HepG2 (cell line): ENCODE measurements around the gene ZNF607. TPM values are rescaled to one million over a fixed set of nuclear protein-coding genes. Genes with fewer than 3 reads are reported as not detected.

Source experiments
- TARDBP ChIP-seq: sonication (generic); formaldehyde crosslinking; IDR thresholded peaks from 2 replicates; pipeline ENCODE4 v1.8.0; 2022; ENCODE audit warnings: mild to moderate bottlenecking, missing genetic modification reagents
- ZNF343 ChIP-seq: sonication (generic); formaldehyde crosslinking; IDR thresholded peaks from 2 replicates; pipeline ENCODE4 v1.4.0; 2020; ENCODE audit warnings: mild to moderate bottlenecking, missing genetic modification reagents
- ZNF496 ChIP-seq: sonication (generic); formaldehyde crosslinking; IDR thresholded peaks from 2 replicates; pipeline ENCODE4 v1.8.1; 2023; ENCODE audit warnings: mild to moderate bottlenecking, moderate library complexity, missing genetic modification reagents; ENCODE audit not compliant: insufficient replicate concordance
- ZNF747 ChIP-seq: sonication (generic); formaldehyde crosslinking; IDR thresholded peaks from 2 replicates; pipeline ENCODE4 v1.8.1; 2023; ENCODE audit warnings: missing genetic modification reagents, mild to moderate bottlenecking, borderline replicate concordance
- polyA plus RNA-seq, 8 experiments: library from polyadenylated mRNA; depleted of rRNA in 3 of 8; stranded (reverse) in 7 of 8; unstranded in 1 of 8; fragments of >200 nt; fragmentation: Illumina TruSeq in 4 of 8; extraction: Trizol in 4 of 8; gene quantifications; 2 replicates each; pipeline versions ENCODE4 v1.2.1 to v1.2.3, GENCODE V29; 2011 to 2016; ENCODE audit warnings: low read depth in 4 of 8, missing spikeins in 1 of 8, mixed read lengths in 1 of 8; ENCODE audit not compliant: insufficient read depth in 1 of 8
- total RNA-seq, 5 experiments: library from RNA; depleted of rRNA; stranded (reverse); fragments of >200 nt; fragmentation: Illumina TruSeq; extraction: Trizol; gene quantifications; 2 replicates each; pipeline ENCODE4 v1.2.3, GENCODE V29; 2016; ENCODE audit warnings: low read depth in 1 of 5
- TF ChIP-seq, protein P1 (sequence below): IDR thresholded peaks from 2 replicates; pipeline ENCODE4 v1.6.1; 2016
- TF ChIP-seq, protein P2 (sequence below): sonication (generic); formaldehyde crosslinking; IDR thresholded peaks from 2 replicates; pipeline ENCODE4 v1.9.0; 2021; ENCODE audit warnings: missing genetic modification reagents, mild to moderate bottlenecking, borderline replicate concordance
- TF ChIP-seq, protein P3 (sequence below): sonication (generic); formaldehyde crosslinking; IDR thresholded peaks from 2 replicates; pipeline ENCODE4 v1.4.0; 2020; ENCODE audit warnings: low read depth, missing genetic modification reagents
- TF ChIP-seq, protein P4 (sequence below): sonication (generic); formaldehyde crosslinking; IDR thresholded peaks from 2 replicates; pipeline ENCODE4 v1.5.0; 2020; ENCODE audit warnings: missing genetic modification reagents
- TF ChIP-seq, protein P5 (sequence below): IDR thresholded peaks from 2 replicates; pipeline ENCODE4 v1.6.1; 2016; ENCODE audit warnings: low read depth, missing genetic modification reagents, missing compliant biosample characterization
- TF ChIP-seq, protein P6 (sequence below): sonication (generic); formaldehyde crosslinking; IDR thresholded peaks from 2 replicates; pipeline ENCODE4 v1.5.1; 2020; ENCODE audit warnings: missing genetic modification reagents, mild to moderate bottlenecking, borderline replicate concordance
- TF ChIP-seq, protein P7 (sequence below): sonication (generic); formaldehyde crosslinking; IDR thresholded peaks from 2 replicates; pipeline ENCODE4 v1.8.0; 2022; ENCODE audit warnings: mild to moderate bottlenecking, missing genetic modification reagents, borderline replicate concordance

ZNF607 gene
- total and polyA plus RNA-seq, 2 of the 13 experiments (the other 11 are each of a cell fraction or from before 2014, with no cell fraction given) = 3.8 to 8.3 TPM

DNA sequence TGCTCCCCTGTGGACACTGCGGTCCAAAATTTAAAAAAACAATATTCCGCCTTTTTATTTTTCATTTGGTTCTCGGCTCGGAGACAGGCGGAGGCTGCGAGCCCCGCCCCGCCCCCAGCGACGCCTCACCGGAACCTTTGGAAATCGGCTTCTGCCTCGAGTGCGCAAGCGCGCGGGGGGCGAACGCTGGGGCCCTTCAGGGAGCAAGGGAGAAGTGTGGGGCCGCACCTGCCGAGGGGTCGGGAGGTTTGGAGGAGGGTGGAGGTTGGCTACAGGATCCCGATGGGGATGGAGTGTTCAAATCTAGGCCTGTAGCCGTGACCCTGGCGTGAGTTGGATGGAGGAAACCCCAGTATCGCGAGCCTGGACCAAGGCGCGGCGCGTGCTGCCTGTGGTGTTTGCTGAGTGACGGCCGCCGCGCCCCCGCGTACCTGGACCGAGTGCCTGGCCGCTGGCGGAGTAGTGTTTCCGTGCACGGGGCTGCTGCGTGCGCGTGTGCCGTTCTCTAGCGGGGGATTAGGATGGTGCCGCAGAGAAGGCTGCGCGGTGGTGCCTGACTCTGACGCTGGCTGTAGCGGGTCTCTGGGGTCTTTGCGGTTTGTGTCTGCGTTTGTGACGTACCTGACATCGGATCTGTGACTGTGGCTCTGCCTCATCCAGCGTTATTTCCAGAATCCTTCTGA is 63.7 kb downstream of the ZNF607 start (continued):
- TF ChIP-seq, protein P1, sequence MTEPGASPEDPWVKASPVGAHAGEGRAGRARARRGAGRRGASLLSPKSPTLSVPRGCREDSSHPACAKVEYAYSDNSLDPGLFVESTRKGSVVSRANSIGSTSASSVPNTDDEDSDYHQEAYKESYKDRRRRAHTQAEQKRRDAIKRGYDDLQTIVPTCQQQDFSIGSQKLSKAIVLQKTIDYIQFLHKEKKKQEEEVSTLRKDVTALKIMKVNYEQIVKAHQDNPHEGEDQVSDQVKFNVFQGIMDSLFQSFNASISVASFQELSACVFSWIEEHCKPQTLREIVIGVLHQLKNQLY (CRISPR knock-in tag) = peak; percentile 99
- no peak for TF ChIP-seq ZNF496 (CRISPR knock-in tag)
- TF ChIP-seq, protein P2, sequence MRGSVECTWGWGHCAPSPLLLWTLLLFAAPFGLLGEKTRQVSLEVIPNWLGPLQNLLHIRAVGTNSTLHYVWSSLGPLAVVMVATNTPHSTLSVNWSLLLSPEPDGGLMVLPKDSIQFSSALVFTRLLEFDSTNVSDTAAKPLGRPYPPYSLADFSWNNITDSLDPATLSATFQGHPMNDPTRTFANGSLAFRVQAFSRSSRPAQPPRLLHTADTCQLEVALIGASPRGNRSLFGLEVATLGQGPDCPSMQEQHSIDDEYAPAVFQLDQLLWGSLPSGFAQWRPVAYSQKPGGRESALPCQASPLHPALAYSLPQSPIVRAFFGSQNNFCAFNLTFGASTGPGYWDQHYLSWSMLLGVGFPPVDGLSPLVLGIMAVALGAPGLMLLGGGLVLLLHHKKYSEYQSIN (CRISPR knock-in tag) = no peak
- TF ChIP-seq, protein P3, sequence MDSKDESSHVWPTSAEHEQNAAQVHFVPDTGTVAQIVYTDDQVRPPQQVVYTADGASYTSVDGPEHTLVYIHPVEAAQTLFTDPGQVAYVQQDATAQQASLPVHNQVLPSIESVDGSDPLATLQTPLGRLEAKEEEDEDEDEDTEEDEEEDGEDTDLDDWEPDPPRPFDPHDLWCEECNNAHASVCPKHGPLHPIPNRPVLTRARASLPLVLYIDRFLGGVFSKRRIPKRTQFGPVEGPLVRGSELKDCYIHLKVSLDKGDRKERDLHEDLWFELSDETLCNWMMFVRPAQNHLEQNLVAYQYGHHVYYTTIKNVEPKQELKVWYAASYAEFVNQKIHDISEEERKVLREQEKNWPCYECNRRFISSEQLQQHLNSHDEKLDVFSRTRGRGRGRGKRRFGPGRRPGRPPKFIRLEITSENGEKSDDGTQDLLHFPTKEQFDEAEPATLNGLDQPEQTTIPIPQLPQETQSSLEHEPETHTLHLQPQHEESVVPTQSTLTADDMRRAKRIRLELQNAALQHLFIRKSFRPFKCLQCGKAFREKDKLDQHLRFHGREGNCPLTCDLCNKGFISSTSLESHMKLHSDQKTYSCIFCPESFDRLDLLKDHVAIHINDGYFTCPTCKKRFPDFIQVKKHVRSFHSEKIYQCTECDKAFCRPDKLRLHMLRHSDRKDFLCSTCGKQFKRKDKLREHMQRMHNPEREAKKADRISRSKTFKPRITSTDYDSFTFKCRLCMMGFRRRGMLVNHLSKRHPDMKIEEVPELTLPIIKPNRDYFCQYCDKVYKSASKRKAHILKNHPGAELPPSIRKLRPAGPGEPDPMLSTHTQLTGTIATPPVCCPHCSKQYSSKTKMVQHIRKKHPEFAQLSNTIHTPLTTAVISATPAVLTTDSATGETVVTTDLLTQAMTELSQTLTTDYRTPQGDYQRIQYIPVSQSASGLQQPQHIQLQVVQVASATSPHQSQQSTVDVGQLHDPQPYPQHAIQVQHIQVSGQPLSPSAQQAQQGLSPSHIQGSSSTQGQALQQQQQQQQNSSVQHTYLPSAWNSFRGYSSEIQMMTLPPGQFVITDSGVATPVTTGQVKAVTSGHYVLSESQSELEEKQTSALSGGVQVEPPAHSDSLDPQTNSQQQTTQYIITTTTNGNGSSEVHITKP = peak; percentile 17; the same call in 1 of the 2 replicates
- TF ChIP-seq, protein P4, sequence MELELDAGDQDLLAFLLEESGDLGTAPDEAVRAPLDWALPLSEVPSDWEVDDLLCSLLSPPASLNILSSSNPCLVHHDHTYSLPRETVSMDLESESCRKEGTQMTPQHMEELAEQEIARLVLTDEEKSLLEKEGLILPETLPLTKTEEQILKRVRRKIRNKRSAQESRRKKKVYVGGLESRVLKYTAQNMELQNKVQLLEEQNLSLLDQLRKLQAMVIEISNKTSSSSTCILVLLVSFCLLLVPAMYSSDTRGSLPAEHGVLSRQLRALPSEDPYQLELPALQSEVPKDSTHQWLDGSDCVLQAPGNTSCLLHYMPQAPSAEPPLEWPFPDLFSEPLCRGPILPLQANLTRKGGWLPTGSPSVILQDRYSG (CRISPR knock-in tag) = 0 out of 2 replicates have a peak, but pooled peaks have one; percentile 23
- TF ChIP-seq, protein P5, sequence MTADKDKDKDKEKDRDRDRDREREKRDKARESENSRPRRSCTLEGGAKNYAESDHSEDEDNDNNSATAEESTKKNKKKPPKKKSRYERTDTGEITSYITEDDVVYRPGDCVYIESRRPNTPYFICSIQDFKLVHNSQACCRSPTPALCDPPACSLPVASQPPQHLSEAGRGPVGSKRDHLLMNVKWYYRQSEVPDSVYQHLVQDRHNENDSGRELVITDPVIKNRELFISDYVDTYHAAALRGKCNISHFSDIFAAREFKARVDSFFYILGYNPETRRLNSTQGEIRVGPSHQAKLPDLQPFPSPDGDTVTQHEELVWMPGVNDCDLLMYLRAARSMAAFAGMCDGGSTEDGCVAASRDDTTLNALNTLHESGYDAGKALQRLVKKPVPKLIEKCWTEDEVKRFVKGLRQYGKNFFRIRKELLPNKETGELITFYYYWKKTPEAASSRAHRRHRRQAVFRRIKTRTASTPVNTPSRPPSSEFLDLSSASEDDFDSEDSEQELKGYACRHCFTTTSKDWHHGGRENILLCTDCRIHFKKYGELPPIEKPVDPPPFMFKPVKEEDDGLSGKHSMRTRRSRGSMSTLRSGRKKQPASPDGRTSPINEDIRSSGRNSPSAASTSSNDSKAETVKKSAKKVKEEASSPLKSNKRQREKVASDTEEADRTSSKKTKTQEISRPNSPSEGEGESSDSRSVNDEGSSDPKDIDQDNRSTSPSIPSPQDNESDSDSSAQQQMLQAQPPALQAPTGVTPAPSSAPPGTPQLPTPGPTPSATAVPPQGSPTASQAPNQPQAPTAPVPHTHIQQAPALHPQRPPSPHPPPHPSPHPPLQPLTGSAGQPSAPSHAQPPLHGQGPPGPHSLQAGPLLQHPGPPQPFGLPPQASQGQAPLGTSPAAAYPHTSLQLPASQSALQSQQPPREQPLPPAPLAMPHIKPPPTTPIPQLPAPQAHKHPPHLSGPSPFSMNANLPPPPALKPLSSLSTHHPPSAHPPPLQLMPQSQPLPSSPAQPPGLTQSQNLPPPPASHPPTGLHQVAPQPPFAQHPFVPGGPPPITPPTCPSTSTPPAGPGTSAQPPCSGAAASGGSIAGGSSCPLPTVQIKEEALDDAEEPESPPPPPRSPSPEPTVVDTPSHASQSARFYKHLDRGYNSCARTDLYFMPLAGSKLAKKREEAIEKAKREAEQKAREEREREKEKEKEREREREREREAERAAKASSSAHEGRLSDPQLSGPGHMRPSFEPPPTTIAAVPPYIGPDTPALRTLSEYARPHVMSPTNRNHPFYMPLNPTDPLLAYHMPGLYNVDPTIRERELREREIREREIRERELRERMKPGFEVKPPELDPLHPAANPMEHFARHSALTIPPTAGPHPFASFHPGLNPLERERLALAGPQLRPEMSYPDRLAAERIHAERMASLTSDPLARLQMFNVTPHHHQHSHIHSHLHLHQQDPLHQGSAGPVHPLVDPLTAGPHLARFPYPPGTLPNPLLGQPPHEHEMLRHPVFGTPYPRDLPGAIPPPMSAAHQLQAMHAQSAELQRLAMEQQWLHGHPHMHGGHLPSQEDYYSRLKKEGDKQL (CRISPR knock-in tag) = 0 out of 2 replicates have a peak, but pooled peaks have one; percentile 33
- TF ChIP-seq TARDBP (CRISPR knock-in tag) = 0 out of 2 replicates have a peak, but pooled peaks have one; percentile 39
- TF ChIP-seq, protein P6, sequence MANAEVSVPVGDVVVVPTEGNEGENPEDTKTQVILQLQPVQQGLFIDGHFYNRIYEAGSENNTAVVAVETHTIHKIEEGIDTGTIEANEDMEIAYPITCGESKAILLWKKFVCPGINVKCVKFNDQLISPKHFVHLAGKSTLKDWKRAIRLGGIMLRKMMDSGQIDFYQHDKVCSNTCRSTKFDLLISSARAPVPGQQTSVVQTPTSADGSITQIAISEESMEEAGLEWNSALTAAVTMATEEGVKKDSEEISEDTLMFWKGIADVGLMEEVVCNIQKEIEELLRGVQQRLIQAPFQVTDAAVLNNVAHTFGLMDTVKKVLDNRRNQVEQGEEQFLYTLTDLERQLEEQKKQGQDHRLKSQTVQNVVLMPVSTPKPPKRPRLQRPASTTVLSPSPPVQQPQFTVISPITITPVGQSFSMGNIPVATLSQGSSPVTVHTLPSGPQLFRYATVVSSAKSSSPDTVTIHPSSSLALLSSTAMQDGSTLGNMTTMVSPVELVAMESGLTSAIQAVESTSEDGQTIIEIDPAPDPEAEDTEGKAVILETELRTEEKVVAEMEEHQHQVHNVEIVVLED = peak; percentile 60
- TF ChIP-seq, protein P7, sequence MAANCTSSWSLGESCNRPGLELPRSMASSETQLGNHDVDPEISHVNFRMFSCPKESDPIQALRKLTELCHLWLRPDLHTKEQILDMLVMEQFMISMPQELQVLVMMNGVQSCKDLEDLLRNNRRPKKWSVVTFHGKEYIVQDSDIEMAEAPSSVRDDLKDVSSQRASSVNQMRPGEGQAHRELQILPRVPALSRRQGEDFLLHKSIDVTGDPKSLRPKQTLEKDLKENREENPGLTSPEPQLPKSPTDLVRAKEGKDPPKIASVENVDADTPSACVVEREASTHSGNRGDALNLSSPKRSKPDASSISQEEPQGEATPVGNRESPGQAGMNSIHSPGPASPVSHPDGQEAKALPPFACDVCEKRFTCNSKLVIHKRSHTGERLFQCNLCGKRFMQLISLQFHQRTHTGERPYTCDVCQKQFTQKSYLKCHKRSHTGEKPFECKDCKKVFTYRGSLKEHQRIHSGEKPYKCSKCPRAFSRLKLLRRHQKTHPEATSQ (CRISPR knock-in tag) = peak; percentile 82; the same call in 1 of the 2 replicates
- peak; percentile 52; the same call in 1 of the 2 replicates for TF ChIP-seq ZNF343
- TF ChIP-seq ZNF747 (CRISPR knock-in tag) = peak; percentile 63; the same call in 1 of the 2 replicates
